H1 (cell line): Measurements from ENCODE around the gene AP2A2. TPM values are rescaled to one million over a fixed set of nuclear protein-coding genes. Genes with fewer than 3 reads are reported as not detected.
A peak's percentile ranks its signal among the peaks of the same experiment; 100 is the strongest.

Experiments used
- CTCF ChIA-PET: fragments of 300-600 bp; sonication (Branson Sonifier 250); formaldehyde crosslinking; loops from one replicate; lab custom pipeline; 2021; ENCODE audit not compliant: partially characterized antibody; lab: Charles Lee
- POLR2A ChIA-PET: fragments of 300-600 bp; sonication (Branson Sonifier 250); formaldehyde crosslinking; loops from one replicate; lab custom pipeline; 2021; ENCODE audit warnings: inconsistent platforms; ENCODE audit not compliant: partially characterized antibody; lab: Charles Lee
- DNase-seq, 2 experiments: peaks; one replicate each; pipeline versions ENCODE4 v3.0.0 to v3.0.0-alpha.2; 2010 to 2022; ENCODE audit warnings: low spot score in 2 of 2, low read depth in 1 of 2, mixed read lengths in 1 of 2
- FAIRE-seq: peaks from 2 replicates; lab custom pipeline; 2011; peaks lifted over from hg19 to GRCh38; lab: Jason Lieb, UNC
- H2AFZ ChIP-seq: 2 replicates; pipeline ENCODE4 v1.8.1; 2012; ENCODE audit warnings: low read length, inconsistent platforms
- H2AK5ac ChIP-seq: 2 replicates; pipeline ENCODE4 v1.6.1; 2013; ENCODE audit warnings: low read depth, low read length
- H2BK120ac ChIP-seq: replicated peaks from 2 replicates; pipeline ENCODE3; 2013; ENCODE audit warnings: low read depth, low read length, inconsistent platforms
- H2BK12ac ChIP-seq: 2 replicates; pipeline ENCODE4 v1.6.1; 2013; ENCODE audit warnings: low read depth, low read length
- H2BK15ac ChIP-seq: 2 replicates; pipeline ENCODE4 v1.6.1; 2013; ENCODE audit warnings: low read length
- H2BK20ac ChIP-seq: 2 replicates; pipeline ENCODE4 v1.6.1; 2013; ENCODE audit warnings: low read length
- H2BK5ac ChIP-seq: 2 replicates; pipeline ENCODE4 v1.6.1; 2013; ENCODE audit warnings: low read depth, low read length
- H3K14ac ChIP-seq: 2 replicates; pipeline ENCODE4 v1.6.1; 2013; ENCODE audit warnings: inconsistent platforms; ENCODE audit not compliant: insufficient read length
- H3K18ac ChIP-seq: 2 replicates; pipeline ENCODE4 v1.6.1; 2013; ENCODE audit warnings: low read length; ENCODE audit errors: extremely low read depth
- H3K23ac ChIP-seq: 2 replicates; pipeline ENCODE4 v1.6.1; 2013; ENCODE audit warnings: inconsistent platforms; ENCODE audit not compliant: insufficient read length
- H3K23me2 ChIP-seq: 2 replicates; pipeline ENCODE4 v1.6.1; 2013; ENCODE audit warnings: low read depth, low read length
- H3K27ac ChIP-seq: 2 replicates; pipeline ENCODE4 v1.6.1; 2011; ENCODE audit warnings: low read depth, low read length, inconsistent platforms
- H3K27me3 ChIP-seq, 4 experiments: replicated peaks in 1 of 4; 1 replicate in 1 of 4; 2 replicates in 3 of 4; pipeline versions ENCODE4 v1.6.1 to v1.8.1; 2011 to 2013; ENCODE audit warnings: low read length in 3 of 4, mild to moderate bottlenecking in 3 of 4, inconsistent platforms in 2 of 4, mixed read lengths in 2 of 4, moderate library complexity in 1 of 4; ENCODE audit not compliant: control insufficient read depth in 3 of 4, insufficient read depth in 3 of 4; ENCODE audit errors: extremely low read depth in 1 of 4
- H3K36me3 ChIP-seq, 4 experiments: 2 replicates each; pipeline versions ENCODE4 v1.6.1 to v1.8.1; 2011 to 2013; ENCODE audit warnings: mild to moderate bottlenecking in 4 of 4, low read length in 3 of 4, moderate library complexity in 2 of 4, control low read depth in 1 of 4, inconsistent platforms in 1 of 4; ENCODE audit not compliant: insufficient read depth in 4 of 4, control insufficient read depth in 2 of 4
- H3K4ac ChIP-seq: replicated peaks from 2 replicates; pipeline ENCODE3; 2013; ENCODE audit warnings: low read length, low read depth, mixed read lengths, inconsistent platforms; ENCODE audit not compliant: insufficient read length
- H3K4me1 ChIP-seq, 4 experiments: replicated peaks in 1 of 4; 1 replicate in 1 of 4; 2 replicates in 3 of 4; pipeline versions ENCODE4 v1.6.1 to v1.8.1; 2011 to 2013; ENCODE audit warnings: low read length in 3 of 4, inconsistent platforms in 2 of 4, mixed read lengths in 1 of 4; ENCODE audit not compliant: insufficient read depth in 4 of 4, control insufficient read depth in 3 of 4
- H3K4me2 ChIP-seq, 2 experiments: 2 replicates each; pipeline versions ENCODE4 v1.6.1 to v1.8.1; 2011 to 2013; ENCODE audit warnings: low read depth in 2 of 2, low read length in 2 of 2, control low read depth in 1 of 2, inconsistent platforms in 1 of 2, mild to moderate bottlenecking in 1 of 2; ENCODE audit not compliant: insufficient read depth in 1 of 2
- H3K4me3 ChIP-seq, 4 experiments: fragments of 200-600, 300-600 bp in 1 of 4; sonication (generic), shearing (Covaris generic), sonication (Bioruptor Twin) in 1 of 4; 2 replicates each; pipeline versions ENCODE4 v1.5.1 to v1.8.1; 2011 to 2016; ENCODE audit warnings: low read length in 4 of 4, low read depth in 3 of 4, control low read depth in 2 of 4, inconsistent platforms in 2 of 4, mild to moderate bottlenecking in 2 of 4, mixed read lengths in 1 of 4, moderate library complexity in 1 of 4; ENCODE audit not compliant: insufficient read depth in 2 of 4; ENCODE audit errors: extremely low read depth in 1 of 4
- H3K56ac ChIP-seq: replicated peaks from 2 replicates; pipeline ENCODE3; 2013; ENCODE audit warnings: low read depth, mild to moderate bottlenecking, mixed read lengths, low read length, inconsistent platforms; ENCODE audit not compliant: insufficient read length
- H3K79me1 ChIP-seq: 2 replicates; pipeline ENCODE4 v1.6.1; 2013; ENCODE audit warnings: low read depth, low read length, control low read depth
- H3K79me2 ChIP-seq, 2 experiments: 2 replicates each; pipeline versions ENCODE4 v1.6.1 to v1.8.1; 2012 to 2013; ENCODE audit warnings: low read length in 2 of 2, mild to moderate bottlenecking in 2 of 2, inconsistent platforms in 1 of 2; ENCODE audit not compliant: insufficient read depth in 2 of 2, control insufficient read depth in 1 of 2
- H3K9ac ChIP-seq, 4 experiments: replicated peaks in 1 of 4; 1 replicate in 1 of 4; 2 replicates in 3 of 4; pipeline versions ENCODE4 v1.6.1 to v1.8.1; 2011 to 2013; ENCODE audit warnings: low read depth in 3 of 4, low read length in 3 of 4, control low read depth in 2 of 4, mild to moderate bottlenecking in 2 of 4, moderate library complexity in 2 of 4, inconsistent platforms in 1 of 4; ENCODE audit errors: extremely low read depth in 1 of 4
- H3K9me3 ChIP-seq, 2 experiments: 2 replicates each; pipeline versions ENCODE4 v1.6.1 to v1.8.1; 2012 to 2013; ENCODE audit warnings: mild to moderate bottlenecking in 2 of 2, moderate library complexity in 2 of 2, control low read depth in 1 of 2, inconsistent platforms in 1 of 2, low read depth in 1 of 2, low read length in 1 of 2, mixed read lengths in 1 of 2; ENCODE audit not compliant: insufficient read depth in 2 of 2
- H4K20me1 ChIP-seq, 2 experiments: replicated peaks in 1 of 2; 2 replicates each; pipeline versions ENCODE3 to v1.8.1; 2011 to 2013; ENCODE audit warnings: inconsistent platforms in 2 of 2, low read length in 2 of 2, mild to moderate bottlenecking in 1 of 2; ENCODE audit not compliant: insufficient read depth in 2 of 2, control insufficient read depth in 1 of 2
- H4K5ac ChIP-seq: 2 replicates; pipeline ENCODE4 v1.6.1; 2013; ENCODE audit warnings: low read length, low read depth, mixed read lengths, inconsistent platforms; ENCODE audit not compliant: insufficient read length
- H4K8ac ChIP-seq: 2 replicates; pipeline ENCODE4 v1.8.0; 2013; ENCODE audit warnings: mild to moderate bottlenecking, moderate library complexity, low read length, inconsistent platforms; ENCODE audit not compliant: insufficient read depth; ENCODE audit errors: extremely low read depth
- H4K91ac ChIP-seq: replicated peaks from 2 replicates; pipeline ENCODE3; 2013; ENCODE audit warnings: low read length, mixed read lengths, inconsistent platforms; ENCODE audit not compliant: insufficient read length
- BRCA1 ChIP-seq: IDR thresholded peaks from 2 replicates; pipeline ENCODE4 v1.6.1; 2012; ENCODE audit warnings: low read depth, low read length, improper control_type of control experiment
- HDAC2 ChIP-seq, 2 experiments: fragments of 300-600 bp in 1 of 2; sonication (generic) in 1 of 2; IDR thresholded peaks; 2 replicates each; pipeline ENCODE4 v1.6.1; 2011 to 2012; ENCODE audit warnings: low read depth in 2 of 2, low read length in 2 of 2, mild to moderate bottlenecking in 2 of 2, moderate library complexity in 2 of 2, borderline replicate concordance in 1 of 2, inconsistent platforms in 1 of 2
- KDM5A ChIP-seq: fragments of 200-600 bp; IDR thresholded peaks from 2 replicates; pipeline ENCODE4 v1.7.1; 2012; ENCODE audit warnings: mild to moderate bottlenecking, low read length, inconsistent platforms, mixed read lengths
- POLR2A ChIP-seq, 2 experiments: IDR thresholded peaks; 1 replicate in 1 of 2; 2 replicates in 1 of 2; pipeline ENCODE4 v1.6.1; 2011; ENCODE audit warnings: low read depth in 2 of 2, low read length in 2 of 2, mild to moderate bottlenecking in 2 of 2; ENCODE audit errors: control extremely low read depth in 1 of 2
- YY1 ChIP-seq: IDR thresholded peaks from 2 replicates; pipeline ENCODE4 v1.6.1; 2011; ENCODE audit warnings: low read depth, mild to moderate bottlenecking, low read length
- WGBS, 2 experiments: shearing (Covaris generic) in 1 of 2; methylation state at CpG; one replicate each; pipeline versions ENCODE4 v1.1.6 to v1.1.7; 2013 to 2015; ENCODE audit warnings: low lambda C conversion rate in 2 of 2, mixed read lengths in 2 of 2, inconsistent platforms in 1 of 2, low coverage in 1 of 2, missing lambda C conversion rate in 1 of 2; ENCODE audit not compliant: insufficient replicate concordance in 2 of 2, insufficient coverage in 1 of 2, insufficient read length in 1 of 2; ENCODE audit errors: extremely low coverage in 1 of 2, missing lambda C conversion rate in 1 of 2; 5-methylcytosine and 5-hydroxymethylcytosine counted together
- polyA plus RNA-seq, 7 experiments: library from polyadenylated mRNA; depleted of rRNA in 3 of 7; stranded (reverse) in 5 of 7; unstranded in 2 of 7; fragments of >200 nt in 5 of 7; fragments of 200-250 nt in 2 of 7; gene quantifications; 1 replicate in 5 of 7; 2 replicates in 1 of 7; 4 replicates in 1 of 7; pipeline versions ENCODE4 v1.2.1 to v1.2.3, GENCODE V29; 2011 to 2013; ENCODE audit warnings: missing spikeins in 2 of 7, mixed read lengths in 2 of 7
- total RNA-seq: library from RNA; stranded (reverse); fragmentation: NEBNext Ultra II Directional; extraction: Animal tissue kit (Norgen Biotek cat#: 25700); gene quantifications from 2 replicates; pipeline ENCODE4 v1.2.1, GENCODE V29; 2021

Gene AP2A2
- total and polyA plus RNA-seq, 2 of the 8 experiments (the other 6 are each of a cell fraction or from before 2014, with no cell fraction given) = 50.0 to 65.0 TPM

- Histone ChIP-seq H3K27ac (no peak overlapping the region), H2BK12ac (no peak overlapping the region), H3K14ac (no peak overlapping the region), H3K4ac (no peak overlapping the region), H3K4me1 (no peaks in the 10 kb centered on the region; a peak in 1 of 7 replicates), H3K4me3 (no peak overlapping the region), H2AK5ac (no peak overlapping the region), H2BK120ac (no peak overlapping the region), H3K36me3 (peaks cover 15 to 55% (median 44%) of the 10 kb centered on the region in 4 experiments), H2AFZ (no peak overlapping the region), H4K91ac (no peak overlapping the region), H3K9ac (no peak overlapping the region), H4K8ac (no peak overlapping the region), H3K27me3 (no peaks in the 10 kb centered on the region), H3K79me2 (no peaks in the 10 kb centered on the region; a peak in 1 of 4 replicates), H3K9me3 (no peaks in the 10 kb centered on the region), H2BK5ac (peak overlapping the region; percentile 44; the same call in 1 of the 2 replicates), H4K20me1 (peaks cover 0 to 6% of the 10 kb centered on the region in 2 experiments), H3K79me1 (no peaks in the 10 kb centered on the region), H3K23ac (no peak overlapping the region), H3K56ac (no peak overlapping the region), H4K5ac (no peak overlapping the region), H3K23me2 (no peaks in the 10 kb centered on the region), H2BK20ac (no peak overlapping the region), H3K18ac (no peak overlapping the region), H3K4me2 (no peak overlapping the region), H2BK15ac (no peak overlapping the region)
- no peak for FAIRE-seq
- POLR2A ChIA-PET = interaction anchor here (1.3 kb wide), 1 partner anchor 9 kb away, joined by 3 read pairs; no protein-coding TSS in a partner anchor
- DNase-seq = no peak
- CTCF ChIA-PET = interaction anchor here (0.9 to 1.7 kb wide), 8 partner anchors 9 to 92 kb away, joined by 3 to 7 read pairs (median 3); no protein-coding TSS in a partner anchor
- no peak for TF ChIP-seq KDM5A
- TF ChIP-seq POLR2A (IDR thresholded peaks at IDR 0.05; ENCODE audit: control extremely low read depth in 1 of 2, low read depth in 2 of 2, low read length in 2 of 2) = no peak
- TF ChIP-seq HDAC2 (IDR thresholded peaks at IDR 0.05; ENCODE audit: borderline replicate concordance in 1 of 2, low read depth in 2 of 2, low read length in 2 of 2) = no peak
- TF ChIP-seq BRCA1 = no peak
- no peak for TF ChIP-seq YY1
- 97% methylated on average over 15 of the region's 15 CpGs; no CpG with 5 or more reads in 1 of the 2 experiments for WGBS, 2 experiments
Observed at GRCh38 chr11:984546-984945, 58.9 kb downstream of the AP2A2 start.
